MV-4-11 (cell line): ENCODE results near the gene FKTN.

Experiments used
- DNase-seq: peaks from one replicate; lab custom pipeline; 2025; lab: John Stamatoyannopoulos, UW

Gene FKTN

GRCh38 chr9:105633411-105633810 lies 75.5 kb downstream of the FKTN start:
- DNase-seq: no peak

GRCh38 chr9:105636331-105636730 lies 78.4 kb downstream of the FKTN start:
- DNase-seq: no peak

GRCh38 chr9:105637787-105638395 lies 80.0 kb downstream of the FKTN start:
- DNase-seq: no peak

- DNase-seq: no peak
These were observed 82.0 kb downstream of the FKTN start for GRCh38 chr9:105639936-105640335.

GRCh38 chr9:105643795-105644194 lies 85.9 kb downstream of the FKTN start:
- no peak for DNase-seq

- DNase-seq: no peak
These were observed 89.1 kb downstream of the FKTN start for GRCh38 chr9:105646879-105647594.

GRCh38 chr9:105647595-105648349 lies 89.8 kb downstream of the FKTN start:
- DNase-seq: no peak

GRCh38 chr9:105651806-105652205 lies 93.9 kb downstream of the FKTN start:
- DNase-seq: no peak

- DNase-seq: no peak
These were observed 98.4 kb downstream of the FKTN start for GRCh38 chr9:105656131-105656921.

- no peak for DNase-seq
These were observed 100.4 kb downstream of the FKTN start for GRCh38 chr9:105658351-105658750.

- DNase-seq: no peak
These were observed 103.1 kb downstream of the FKTN start for GRCh38 chr9:105661011-105661410.

- no peak for DNase-seq
These were observed 104.5 kb downstream of the FKTN start, which contains the start of gene TAL2 for GRCh38 chr9:105662184-105663104. TAL2 (plus strand) TSS chr9:105662457; CDS start chr9:105662497, 40 bp downstream.

- no peak for DNase-seq
These were observed 106.0 kb downstream of the FKTN start for GRCh38 chr9:105663914-105664313.

- DNase-seq: no peak
These were observed 109.9 kb downstream of the FKTN start for GRCh38 chr9:105667867-105668266.

- DNase-seq: no peak
These were observed 112.4 kb downstream of the FKTN start for GRCh38 chr9:105670315-105670714.

- DNase-seq: no peak
These were observed 112.8 kb downstream of the FKTN start for GRCh38 chr9:105670775-105671174.

GRCh38 chr9:105672711-105673234 lies 114.8 kb downstream of the FKTN start:
- peak; percentile 98 for DNase-seq

- peak; percentile 75 for DNase-seq
These were observed 116.0 kb downstream of the FKTN start for GRCh38 chr9:105673850-105674387.

GRCh38 chr9:105676351-105676923 lies 118.5 kb downstream of the FKTN start:
- DNase-seq: no peak

- no peak for DNase-seq
These were observed 120.2 kb downstream of the FKTN start for GRCh38 chr9:105678163-105678562.
